HG03066 (cell line): ENCODE measurements around the gene EEF1AKMT3.
A peak's percentile ranks its signal among the peaks of the same experiment; 100 is the strongest.

Source experiments
- ATAC-seq: cut with Tn5 transposase; IDR thresholded peaks from one replicate; pipeline ENCODE4 v1.9.1; 2021; ENCODE audit warnings: low read depth; ENCODE audit not compliant: unreplicated experiment

EEF1AKMT3 gene

GRCh38 chr12:57734591-57734990, 37.8 kb upstream of the EEF1AKMT3 start:
- no peak for ATAC-seq

- no peak for ATAC-seq
Measured at GRCh38 chr12:57735198-57735855, 37.1 kb upstream of the EEF1AKMT3 start.

GRCh38 chr12:57735952-57736740, 36.3 kb upstream of the EEF1AKMT3 start:
- no peak for ATAC-seq

- no peak for ATAC-seq
Measured at GRCh38 chr12:57736741-57737466, 35.5 kb upstream of the EEF1AKMT3 start.

GRCh38 chr12:57737467-57738460, 34.6 kb upstream of the EEF1AKMT3 start:
- ATAC-seq: no peak

- ATAC-seq: no peak
Measured at GRCh38 chr12:57738661-57739237, 33.7 kb upstream of the EEF1AKMT3 start, which contains the start of gene AGAP2. Gene AGAP2, minus strand, starts transcription at chr12:57738742. Its CDS starts 496 bp downstream, at chr12:57738246.

- no peak for ATAC-seq
Measured at GRCh38 chr12:57739387-57739786, 33.0 kb upstream of the EEF1AKMT3 start.

- ATAC-seq: no peak
Measured at GRCh38 chr12:57739914-57740538, 32.4 kb upstream of the EEF1AKMT3 start.

- no peak for ATAC-seq
Measured at GRCh38 chr12:57740656-57741412, 31.6 kb upstream of the EEF1AKMT3 start.

- ATAC-seq: no peak
Measured at GRCh38 chr12:57741413-57741789, 31.0 kb upstream of the EEF1AKMT3 start.

GRCh38 chr12:57741844-57742738, 30.3 kb upstream of the EEF1AKMT3 start:
- peak; percentile 56 for ATAC-seq

- ATAC-seq: no peak
Measured at GRCh38 chr12:57743769-57744168, 28.6 kb upstream of the EEF1AKMT3 start.

GRCh38 chr12:57744194-57744776, 28.1 kb upstream of the EEF1AKMT3 start:
- peak; percentile 34 for ATAC-seq

GRCh38 chr12:57744777-57745484, 27.5 kb upstream of the EEF1AKMT3 start, which contains the start of gene TSPAN31:
Gene TSPAN31, plus strand, starts transcription at chr12:57745039. Its CDS starts 116 bp downstream, at chr12:57745155.
- peak; percentile 77 for ATAC-seq

- no peak for ATAC-seq
Measured at GRCh38 chr12:57745485-57745881, 26.9 kb upstream of the EEF1AKMT3 start.

GRCh38 chr12:57746025-57746424, 26.4 kb upstream of the EEF1AKMT3 start:
- no peak for ATAC-seq
